ENCODE data around the gene CCSER2. TPM values are rescaled to one million over a fixed set of nuclear protein-coding genes. Genes with fewer than 3 reads are reported as not detected.

Gene CCSER2
- polyA plus RNA-seq, 2 of the 4 experiments (the other 2 are of a cell fraction), result 9.2 to 28.2 TPM

GRCh38 chr10:84314275-84314674 lies 14.1 kb upstream of the CCSER2 start:
- H3K4me2 ChIP-seq, result no peak overlapping the region
- peak in 1 of 2 experiments; percentile 36; a peak in 2 of 6 replicates for ATAC-seq
- FAIRE-seq, result no peak
- 56% methylated on average over 5 of the region's 5 CpGs for WGBS (ENCODE audit: missing lambda C conversion rate)
- H3K4me3 ChIP-seq, result no peak overlapping the region
- no peak overlapping the region for H3K27ac ChIP-seq
- POLR2A ChIA-PET, result no interaction called here
- H3K9me3 ChIP-seq, result no peaks in the 10 kb centered on the region
- H3K4me1 ChIP-seq, result peaks cover 6% of the 10 kb centered on the region; the same call in 2 of the 3 replicates
- CTCF ChIA-PET, result no interaction called here
- TF ChIP-seq SREBF2 (IDR thresholded peaks at IDR 0.05) (no peak), CHD4 (IDR thresholded peaks at IDR 0.05; ENCODE audit: borderline replicate concordance) (no peak), RFX5 (IDR thresholded peaks at IDR 0.05) (no peak), NFE2L2 (conservative IDR thresholded peaks at IDR 0.05; ENCODE audit: low read length) (no peak), HOXB5 (CRISPR knock-in tag; IDR thresholded peaks at IDR 0.05) (no peak), NPAS2 (CRISPR knock-in tag; IDR thresholded peaks at IDR 0.05; ENCODE audit: borderline replicate concordance) (no peak), HDAC2 (IDR thresholded peaks at IDR 0.05) (no peak), ZSCAN20 (CRISPR knock-in tag; IDR thresholded peaks at IDR 0.05) (no peak), POLR2AphosphoS2 (conservative IDR thresholded peaks at IDR 0.05; ENCODE audit: low read length) (no peak), RARB (CRISPR knock-in tag; IDR thresholded peaks at IDR 0.05) (no peak), KDM1A (IDR thresholded peaks at IDR 0.05; ENCODE audit: low read depth) (no peak), ZNF302 (CRISPR knock-in tag; IDR thresholded peaks at IDR 0.05) (no peak), MYC (IDR thresholded peaks at IDR 0.05; ENCODE audit: borderline replicate concordance, low read length) (no peak), JUN (IDR thresholded peaks at IDR 0.05) (no peak), BHLHE40 (IDR thresholded peaks at IDR 0.05; ENCODE audit: low read depth, low read length) (no peak), TFCP2L1 (CRISPR knock-in tag; IDR thresholded peaks at IDR 0.05) (no peak)
- TF ChIP-seq, protein P1, sequence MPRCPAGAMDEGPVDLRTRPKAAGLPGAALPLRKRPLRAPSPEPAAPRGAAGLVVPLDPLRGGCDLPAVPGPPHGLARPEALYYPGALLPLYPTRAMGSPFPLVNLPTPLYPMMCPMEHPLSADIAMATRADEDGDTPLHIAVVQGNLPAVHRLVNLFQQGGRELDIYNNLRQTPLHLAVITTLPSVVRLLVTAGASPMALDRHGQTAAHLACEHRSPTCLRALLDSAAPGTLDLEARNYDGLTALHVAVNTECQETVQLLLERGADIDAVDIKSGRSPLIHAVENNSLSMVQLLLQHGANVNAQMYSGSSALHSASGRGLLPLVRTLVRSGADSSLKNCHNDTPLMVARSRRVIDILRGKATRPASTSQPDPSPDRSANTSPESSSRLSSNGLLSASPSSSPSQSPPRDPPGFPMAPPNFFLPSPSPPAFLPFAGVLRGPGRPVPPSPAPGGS (IDR thresholded peaks at IDR 0.05), result no peak
- TF ChIP-seq, protein P2, sequence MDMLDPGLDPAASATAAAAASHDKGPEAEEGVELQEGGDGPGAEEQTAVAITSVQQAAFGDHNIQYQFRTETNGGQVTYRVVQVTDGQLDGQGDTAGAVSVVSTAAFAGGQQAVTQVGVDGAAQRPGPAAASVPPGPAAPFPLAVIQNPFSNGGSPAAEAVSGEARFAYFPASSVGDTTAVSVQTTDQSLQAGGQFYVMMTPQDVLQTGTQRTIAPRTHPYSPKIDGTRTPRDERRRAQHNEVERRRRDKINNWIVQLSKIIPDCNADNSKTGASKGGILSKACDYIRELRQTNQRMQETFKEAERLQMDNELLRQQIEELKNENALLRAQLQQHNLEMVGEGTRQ (IDR thresholded peaks at IDR 0.05), result no peak
- TF ChIP-seq, protein P3, sequence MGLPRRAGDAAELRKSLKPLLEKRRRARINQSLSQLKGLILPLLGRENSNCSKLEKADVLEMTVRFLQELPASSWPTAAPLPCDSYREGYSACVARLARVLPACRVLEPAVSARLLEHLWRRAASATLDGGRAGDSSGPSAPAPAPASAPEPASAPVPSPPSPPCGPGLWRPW (IDR thresholded peaks at IDR 0.05), result no peak
- TF ChIP-seq, protein P4, sequence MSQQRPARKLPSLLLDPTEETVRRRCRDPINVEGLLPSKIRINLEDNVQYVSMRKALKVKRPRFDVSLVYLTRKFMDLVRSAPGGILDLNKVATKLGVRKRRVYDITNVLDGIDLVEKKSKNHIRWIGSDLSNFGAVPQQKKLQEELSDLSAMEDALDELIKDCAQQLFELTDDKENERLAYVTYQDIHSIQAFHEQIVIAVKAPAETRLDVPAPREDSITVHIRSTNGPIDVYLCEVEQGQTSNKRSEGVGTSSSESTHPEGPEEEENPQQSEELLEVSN (IDR thresholded peaks at IDR 0.05; ENCODE audit: borderline replicate concordance, low read depth), result no peak
- no peak for DNase-seq (ENCODE audit: low read depth in 1 of 2, low spot score in 1 of 2)

- H3K4me3 ChIP-seq, result no peak overlapping the region
- ChIA-PET POLR2A (no interaction called here), CTCF (interaction anchor here (1.6 kb wide), 1 partner anchor 52 kb away, joined by 3 read pairs; no protein-coding TSS in a partner anchor)
- no peak for DNase-seq (ENCODE audit: low read depth in 1 of 2, low spot score in 1 of 2)
- H3K9me3 ChIP-seq, result no peaks in the 10 kb centered on the region
- no peak for ATAC-seq
- TF ChIP-seq ZFP36 (IDR thresholded peaks at IDR 0.05; ENCODE audit: borderline replicate concordance, partially characterized antibody) (no peak), RNF2 (IDR thresholded peaks at IDR 0.05; ENCODE audit: borderline replicate concordance, low read depth) (no peak), GATA3 (IDR thresholded peaks at IDR 0.05; ENCODE audit: borderline replicate concordance) (no peak), CBX8 (IDR thresholded peaks at IDR 0.05) (no peak), SREBF2 (IDR thresholded peaks at IDR 0.05) (no peak), FOSL2 (IDR thresholded peaks at IDR 0.05) (no peak), FOSL2 (CRISPR knock-in tag; IDR thresholded peaks at IDR 0.05) (no peak), RCOR1 (IDR thresholded peaks at IDR 0.05; ENCODE audit: low read depth, low read length) (no peak), HOXB13 (CRISPR knock-in tag; IDR thresholded peaks at IDR 0.05; ENCODE audit: low read depth) (no peak)
- TF ChIP-seq, protein P5, sequence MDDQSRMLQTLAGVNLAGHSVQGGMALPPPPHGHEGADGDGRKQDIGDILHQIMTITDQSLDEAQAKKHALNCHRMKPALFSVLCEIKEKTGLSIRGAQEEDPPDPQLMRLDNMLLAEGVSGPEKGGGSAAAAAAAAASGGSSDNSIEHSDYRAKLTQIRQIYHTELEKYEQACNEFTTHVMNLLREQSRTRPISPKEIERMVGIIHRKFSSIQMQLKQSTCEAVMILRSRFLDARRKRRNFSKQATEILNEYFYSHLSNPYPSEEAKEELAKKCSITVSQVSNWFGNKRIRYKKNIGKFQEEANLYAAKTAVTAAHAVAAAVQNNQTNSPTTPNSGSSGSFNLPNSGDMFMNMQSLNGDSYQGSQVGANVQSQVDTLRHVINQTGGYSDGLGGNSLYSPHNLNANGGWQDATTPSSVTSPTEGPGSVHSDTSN (IDR thresholded peaks at IDR 0.05), result no peak
- FAIRE-seq, result no peak
- 77% methylated on average over 2 of the region's 2 CpGs for WGBS (ENCODE audit: missing lambda C conversion rate)
- no peak overlapping the region for H3K4me2 ChIP-seq
- no peaks in the 10 kb centered on the region for H3K4me1 ChIP-seq
- H3K27ac ChIP-seq, result no peak overlapping the region
Measured at GRCh38 chr10:84317174-84317573, 11.2 kb upstream of the CCSER2 start.

Data from A549 (cell line).